Right renal pelvis (tissue), 4 donors: ENCODE data around the gene P2RY11. TPM values are rescaled to one million over a fixed set of nuclear protein-coding genes. Genes with fewer than 3 reads are reported as not detected.

Source experiments
- DNase-seq, 4 donors: peaks; one replicate each; pipeline ENCODE4 v3.0.0-alpha.2; 2013; ENCODE audit warnings: low read depth in 4 of 4, low spot score in 3 of 4, missing footprints in 1 of 4
- polyA plus RNA-seq, 4 donors: library from polyadenylated mRNA; unstranded; fragments of 120-200 nt; gene quantifications; one replicate each; pipeline ENCODE4 v1.2.1, GENCODE V29; 2013; ENCODE audit not compliant: insufficient read length in 4 of 4

The P2RY11 gene
- polyA plus RNA-seq, 4 donors: 10.4 to 13.9 (median 12.2) TPM

- no peak for DNase-seq
Observed at GRCh38 chr19:10092648-10093294, 18.7 kb upstream of the P2RY11 start.

- no peak for DNase-seq
Observed at GRCh38 chr19:10093295-10094186, 18.0 kb upstream of the P2RY11 start.

- DNase-seq: no peak
Observed at GRCh38 chr19:10095622-10095947, 15.9 kb upstream of the P2RY11 start.

GRCh38 chr19:10095948-10096614, 15.4 kb upstream of the P2RY11 start:
- DNase-seq: peak; percentile 76 to 85 (median 79)

- no peak for DNase-seq
Observed at GRCh38 chr19:10096615-10096963, 14.9 kb upstream of the P2RY11 start.

GRCh38 chr19:10100163-10100785, 11.2 kb upstream of the P2RY11 start:
- DNase-seq: no peak

- DNase-seq: no peak
Observed at GRCh38 chr19:10102787-10103236, 8.7 kb upstream of the P2RY11 start.

GRCh38 chr19:10104130-10104513, 7.4 kb upstream of the P2RY11 start:
- DNase-seq: no peak

GRCh38 chr19:10104665-10105508, 6.6 kb upstream of the P2RY11 start:
- DNase-seq: no peak

- no peak for DNase-seq
Observed at GRCh38 chr19:10105509-10106099, 5.9 kb upstream of the P2RY11 start.

- peak; percentile 93 to 97 (median 96) for DNase-seq
Observed at GRCh38 chr19:10106100-10106936, 5.2 kb upstream of the P2RY11 start, which contains the start of gene PPAN. TSS of gene PPAN (plus strand) at chr19:10106362. CDS start at chr19:10106395, 33 bp downstream.

- no peak for DNase-seq
Observed at GRCh38 chr19:10107254-10107653, 4.2 kb upstream of the P2RY11 start.

- DNase-seq: no peak
Observed at GRCh38 chr19:10107817-10108367, 3.6 kb upstream of the P2RY11 start.

GRCh38 chr19:10109528-10109927, 2.0 kb upstream of the P2RY11 start:
- no peak for DNase-seq

- DNase-seq: no peak
Observed at GRCh38 chr19:10110076-10110971, 1.2 kb upstream of the P2RY11 start.

GRCh38 chr19:10110972-10111317, 548 bp upstream of the P2RY11 start:
- no peak for DNase-seq

GRCh38 chr19:10112037-10112761, 706 bp downstream of the P2RY11 start:
- DNase-seq: no peak
